Esophagus (tissue), 2 donors: ENCODE results near the gene THRAP3. TPM values are rescaled to one million over a fixed set of nuclear protein-coding genes. Genes with fewer than 3 reads are reported as not detected.

Experiments used
- H3K27ac ChIP-seq, 2 donors: one replicate each; pipeline ENCODE4 v1.5.1; 2013; ENCODE audit warnings: low read depth in 2 of 2, mild to moderate bottlenecking in 2 of 2, inconsistent platforms in 1 of 2, low read length in 1 of 2, moderate library complexity in 1 of 2
- H3K27me3 ChIP-seq, 2 donors: one replicate each; pipeline ENCODE4 v1.6.1; 2013; ENCODE audit warnings: low read length in 2 of 2, control low read depth in 1 of 2, mild to moderate bottlenecking in 1 of 2; ENCODE audit not compliant: insufficient read depth in 2 of 2, control insufficient read depth in 1 of 2
- H3K36me3 ChIP-seq, 2 donors: one replicate each; pipeline ENCODE4 v1.6.1; 2013; ENCODE audit warnings: low read length in 1 of 2; ENCODE audit not compliant: control insufficient read depth in 2 of 2, insufficient read depth in 2 of 2
- H3K4me1 ChIP-seq, 2 donors: one replicate each; pipeline ENCODE4 v1.6.1; 2013; ENCODE audit warnings: low read length in 1 of 2; ENCODE audit not compliant: control insufficient read depth in 2 of 2, insufficient read depth in 2 of 2
- H3K4me3 ChIP-seq, 2 donors: one replicate each; pipeline ENCODE4 v1.5.1; 2013; ENCODE audit warnings: low read length in 2 of 2, mild to moderate bottlenecking in 2 of 2, low read depth in 1 of 2, moderate library complexity in 1 of 2
- H3K9me3 ChIP-seq, 2 donors: one replicate each; pipeline ENCODE4 v1.6.1; 2013; ENCODE audit warnings: mild to moderate bottlenecking in 2 of 2, low read depth in 1 of 2, low read length in 1 of 2, moderate library complexity in 1 of 2; ENCODE audit not compliant: control insufficient read depth in 2 of 2, insufficient read depth in 1 of 2
- WGBS, 2 donors: extraction: QIAGEN DNeasy Blood & Tissue Kit; methylation state at CpG; one replicate each; pipeline ENCODE4 v1.1.7; 2013; 5-methylcytosine and 5-hydroxymethylcytosine counted together
- polyA plus RNA-seq, 2 donors: library from polyadenylated mRNA; stranded (reverse); fragments of 200-250 nt; gene quantifications; one replicate each; pipeline ENCODE4 v1.2.3, GENCODE V29; 2013
- donor health status: healthy with polysubstance abuse.
- donor health status: Bipolar disorder and iron deficiency.

THRAP3 gene
- polyA plus RNA-seq, 2 donors, result 19.5 to 30.8 TPM

DNA sequence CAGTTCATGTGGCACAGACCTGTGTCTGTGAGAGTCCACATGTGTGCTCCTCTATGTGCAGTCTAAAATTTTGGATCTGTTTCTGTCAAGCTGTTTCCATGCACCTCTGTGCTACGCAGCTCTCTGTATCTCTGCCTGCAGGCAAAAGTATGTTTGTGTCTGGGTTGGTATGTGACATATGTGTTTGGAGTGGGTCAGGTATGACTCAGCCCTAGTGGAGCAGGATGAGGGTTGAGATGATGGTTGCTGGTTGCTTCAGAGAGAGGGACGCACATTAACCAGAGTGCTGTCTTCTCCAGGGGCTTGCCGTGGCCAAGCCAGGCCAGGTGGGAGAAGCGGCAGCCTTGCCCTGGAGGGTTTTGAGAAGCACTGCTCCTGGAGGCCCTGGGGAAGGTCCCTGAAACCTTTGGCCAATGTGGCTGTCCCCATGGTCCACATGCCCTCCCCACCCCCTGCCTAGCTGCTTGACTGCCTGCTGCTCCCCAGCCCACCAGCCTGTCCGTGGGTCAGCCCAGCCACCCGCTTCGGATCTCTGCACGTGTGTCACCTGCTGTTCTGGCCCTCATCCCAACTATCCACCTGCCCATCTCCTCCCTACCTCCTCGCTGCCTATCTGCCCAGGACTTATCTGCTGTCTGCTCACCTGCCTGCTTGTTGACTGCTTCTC is 103.3 kb downstream of the THRAP3 start:
- Histone ChIP-seq H3K4me3 (no peak overlapping the region), H3K9me3 (no peaks in the 10 kb centered on the region), H3K27ac (no peak overlapping the region), H3K27me3 (no peaks in the 10 kb centered on the region), H3K4me1 (peaks cover 4 to 17% of the 10 kb centered on the region in 2 donors), H3K36me3 (no peaks in the 10 kb centered on the region)
- 75 to 81% methylated on average over 8 to 9 of the region's 9 CpGs for WGBS, 2 donors

DNA sequence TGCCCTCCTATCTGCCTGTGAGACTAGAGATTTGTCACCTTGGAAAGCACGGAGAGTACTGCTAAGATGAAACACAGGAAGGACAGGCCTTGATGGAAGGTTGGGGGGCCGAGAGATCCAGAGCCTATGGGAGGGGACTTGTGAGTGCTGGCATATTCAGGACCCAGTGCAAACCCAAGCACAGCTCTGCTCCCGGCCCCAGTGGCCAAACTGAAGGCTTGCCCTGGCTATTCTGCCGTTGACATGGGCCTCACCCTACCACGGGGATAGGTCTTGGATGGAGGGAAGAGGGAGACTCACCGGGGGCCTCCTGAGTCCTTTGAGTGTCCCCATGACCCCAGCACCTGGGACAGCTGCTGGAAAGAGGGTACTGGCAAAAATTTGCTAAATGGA is 103.8 kb downstream of the THRAP3 start:
- Histone ChIP-seq H3K27ac (no peak overlapping the region), H3K4me1 (peaks cover under 1 to 14% of the 10 kb centered on the region in 2 donors), H3K27me3 (no peaks in the 10 kb centered on the region), H3K4me3 (no peak overlapping the region), H3K36me3 (no peaks in the 10 kb centered on the region), H3K9me3 (no peaks in the 10 kb centered on the region)
- WGBS, 2 donors, result 84 to 90% methylated on average over 6 of the region's 6 CpGs

DNA sequence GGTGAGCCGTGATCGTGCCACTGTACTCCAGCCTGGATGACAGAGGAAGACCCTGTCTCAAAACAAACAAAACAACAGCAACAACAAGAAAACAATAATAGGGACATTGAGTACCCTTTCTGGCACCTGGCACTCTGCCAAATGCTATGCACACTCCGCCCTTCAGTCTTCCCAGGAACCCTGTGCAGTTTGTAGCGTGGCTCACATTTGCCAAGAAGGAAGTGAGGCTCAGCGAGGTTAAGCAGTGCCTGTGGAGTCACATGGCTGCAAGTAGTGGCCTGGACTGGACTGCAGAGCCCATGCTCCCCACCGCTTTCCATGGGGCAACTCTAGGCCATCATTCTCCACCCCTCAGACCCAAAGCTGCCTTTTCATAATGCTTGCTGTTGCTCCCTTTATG is 104.5 kb downstream of the THRAP3 start:
- peaks cover 0 to 14% of the 10 kb centered on the region in 2 donors for H3K4me1 ChIP-seq
- H3K27ac ChIP-seq, result no peak overlapping the region
- H3K9me3 ChIP-seq, result no peaks in the 10 kb centered on the region
- no peak overlapping the region for H3K4me3 ChIP-seq
- WGBS, 2 donors, result 64 to 70% methylated on average over 6 of the region's 6 CpGs
- no peaks in the 10 kb centered on the region for H3K27me3 ChIP-seq
- no peaks in the 10 kb centered on the region for H3K36me3 ChIP-seq

DNA sequence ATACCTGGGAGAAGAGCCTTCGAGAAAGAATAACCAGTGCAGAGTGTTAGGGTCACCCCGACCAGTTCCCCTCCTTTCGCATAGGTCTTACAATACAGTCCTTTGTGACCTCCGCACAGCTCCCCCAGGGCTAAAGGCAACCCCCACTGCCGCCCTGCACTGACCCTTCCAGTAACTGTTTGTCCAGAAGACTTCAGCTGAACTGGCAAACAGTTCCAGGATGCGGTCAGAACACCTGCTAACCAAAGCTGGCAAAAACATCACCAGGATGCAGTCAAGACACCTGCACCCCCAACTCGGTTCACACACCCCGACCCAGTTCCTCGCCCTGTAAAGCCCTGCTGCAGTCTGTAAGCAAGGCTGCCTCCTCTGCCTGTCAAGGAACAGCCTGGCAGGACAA is 105.6 kb downstream of the THRAP3 start:
- Histone ChIP-seq H3K36me3 (no peaks in the 10 kb centered on the region), H3K9me3 (no peaks in the 10 kb centered on the region), H3K27ac (no peak overlapping the region), H3K4me1 (peaks cover 0 to 6% of the 10 kb centered on the region in 2 donors), H3K4me3 (no peak overlapping the region), H3K27me3 (no peaks in the 10 kb centered on the region)
- WGBS, 2 donors, result 86 to 90% methylated on average over 9 of the region's 9 CpGs

- Histone ChIP-seq H3K4me1 (peaks cover 0 to 6% of the 10 kb centered on the region in 2 donors), H3K27ac (no peak overlapping the region), H3K36me3 (no peaks in the 10 kb centered on the region), H3K9me3 (no peaks in the 10 kb centered on the region), H3K27me3 (no peaks in the 10 kb centered on the region), H3K4me3 (no peak overlapping the region)
- 92% methylated on average over 15 of the region's 15 CpGs for WGBS, 2 donors
Observed at GRCh38 chr1:36330940-36331339, 106.7 kb downstream of the THRAP3 start.

- Histone ChIP-seq H3K9me3 (no peaks in the 10 kb centered on the region), H3K27ac (no peak overlapping the region), H3K36me3 (peaks cover 2 to 31% of the 10 kb centered on the region in 2 donors), H3K4me1 (peaks cover 0 to 2% of the 10 kb centered on the region in 2 donors), H3K27me3 (no peaks in the 10 kb centered on the region), H3K4me3 (no peak overlapping the region)
- WGBS, 2 donors, result 74 to 88% methylated on average over 6 of the region's 6 CpGs
Observed at GRCh38 chr1:36337830-36338229, 113.6 kb downstream of the THRAP3 start.

- Histone ChIP-seq H3K9me3 (no peaks in the 10 kb centered on the region), H3K4me3 (no peak overlapping the region), H3K36me3 (peaks cover 2 to 40% of the 10 kb centered on the region in 2 donors), H3K27ac (no peak overlapping the region), H3K4me1 (peaks cover 3 to 4% of the 10 kb centered on the region in 2 donors), H3K27me3 (no peaks in the 10 kb centered on the region)
- WGBS, 2 donors, result 76 to 85% methylated on average over 7 of the region's 7 CpGs
Observed at GRCh38 chr1:36339215-36339614, 115.0 kb downstream of the THRAP3 start.

DNA sequence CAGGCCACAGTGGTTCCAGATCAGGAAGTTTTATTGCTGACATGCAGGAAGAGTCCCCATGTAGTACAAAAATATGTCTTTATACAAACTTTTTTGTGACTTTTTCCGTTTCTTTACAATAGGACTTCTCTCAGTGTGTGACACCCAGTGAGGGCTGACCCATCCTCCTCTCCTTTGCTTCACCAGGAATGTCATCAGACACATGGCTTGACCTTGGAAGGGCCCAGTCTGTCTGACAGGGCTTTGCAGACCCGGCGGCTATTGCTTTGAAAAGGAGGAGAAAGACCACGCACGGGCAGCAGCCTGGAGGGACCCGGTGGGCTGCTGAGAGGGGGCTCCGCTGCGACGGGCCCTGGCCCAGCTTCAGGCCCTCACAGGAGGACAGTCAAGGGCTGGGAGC is 115.4 kb downstream of the THRAP3 start:
- peaks cover 2 to 44% of the 10 kb centered on the region in 2 donors for H3K36me3 ChIP-seq
- WGBS, 2 donors, result 88% methylated on average over 9 of the region's 9 CpGs

DNA sequence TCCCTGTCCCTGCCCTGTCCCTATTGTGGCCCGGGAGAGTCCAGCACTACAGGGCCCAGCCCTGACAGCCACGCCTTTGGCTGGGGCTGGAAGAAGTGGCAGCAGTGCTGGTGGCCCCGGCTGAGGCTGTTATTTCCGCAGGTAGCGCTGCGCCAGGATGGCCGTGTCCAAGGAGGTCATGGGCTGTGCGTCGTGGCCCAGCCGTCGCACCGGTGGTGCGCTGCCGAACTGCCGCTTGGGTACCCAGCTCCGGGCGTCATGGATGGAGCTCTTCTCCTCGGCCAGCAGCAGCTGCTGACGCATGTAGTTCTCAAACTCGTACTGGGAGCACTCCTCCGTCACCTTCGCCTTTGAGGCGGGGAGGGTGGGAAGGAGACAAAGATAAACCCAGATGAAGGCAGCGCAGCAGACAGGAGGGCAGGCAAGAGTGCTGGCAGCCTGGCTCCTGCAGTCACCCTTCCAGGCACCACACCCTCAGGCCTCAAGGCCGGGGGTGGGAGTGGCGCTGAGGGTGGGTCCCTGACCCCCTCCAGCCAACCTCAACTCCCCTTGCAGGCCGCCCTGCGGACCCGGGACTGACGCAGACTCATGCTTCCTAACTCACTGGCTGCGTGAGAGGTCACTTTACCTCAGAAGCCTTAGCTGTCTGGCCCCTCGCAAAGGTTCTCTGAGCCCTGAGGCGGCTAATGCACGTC is 117.5 kb downstream of the THRAP3 start:
- no peak overlapping the region for H3K27ac ChIP-seq
- no peaks in the 10 kb centered on the region for H3K9me3 ChIP-seq
- no peaks in the 10 kb centered on the region for H3K27me3 ChIP-seq
- H3K4me3 ChIP-seq, result no peak overlapping the region
- H3K4me1 ChIP-seq, result peaks cover 3 to 4% of the 10 kb centered on the region in 2 donors
- H3K36me3 ChIP-seq, result peaks cover 2 to 60% of the 10 kb centered on the region in 2 donors
- WGBS, 2 donors, result 88 to 94% methylated on average over 33 to 34 of the region's 34 CpGs

More for the DNA sequence above, 115.4 kb downstream of the THRAP3 start:
- Histone ChIP-seq H3K4me3 (no peak overlapping the region), H3K27me3 (no peaks in the 10 kb centered on the region), H3K27ac (no peak overlapping the region), H3K9me3 (no peaks in the 10 kb centered on the region), H3K4me1 (peaks cover 3 to 4% of the 10 kb centered on the region in 2 donors)
